IMR-90 (cell line): ENCODE data around the gene RASIP1. TPM values are rescaled to one million over a fixed set of nuclear protein-coding genes. Genes with fewer than 3 reads are reported as not detected.

Experiments
- ATAC-seq: fragments of 200-7000 bp; cut with Tn5 transposase; 2 replicates; pipeline ENCODE4 v1.9.1; 2020; ENCODE audit warnings: low read depth, mild to moderate bottlenecking, moderate library complexity
- BruUV-seq: library from RNA; stranded (reverse); fragments of 400-500 nt; replicated peaks from 2 replicates; lab custom pipeline; 2021; lab: Mats Ljungman, UMichigan
- CTCF ChIA-PET: fragments of 300-600 bp; formaldehyde crosslinking; extraction: SDS; loops from one replicate; lab custom pipeline; 2021; ENCODE audit warnings: antibody characterized with exemption; lab: Yijun Ruan, JAX
- POLR2A ChIA-PET: fragments of 300-600 bp; sonication (Branson Sonifier 250); formaldehyde crosslinking; loops from one replicate; lab custom pipeline; 2022; ENCODE audit warnings: antibody characterized with exemption; ENCODE audit not compliant: unreplicated experiment; lab: Charles Lee
- DNase-seq: peaks from one replicate; pipeline ENCODE4 v3.0.0; 2013
- H2AFZ ChIP-seq: replicated peaks from 2 replicates; pipeline ENCODE3; 2013; ENCODE audit warnings: low read length, mild to moderate bottlenecking; ENCODE audit not compliant: poor library complexity
- H2AK5ac ChIP-seq: 2 replicates; pipeline ENCODE4 v1.6.1; 2013; ENCODE audit warnings: low read depth, low read length, inconsistent platforms
- H2AK9ac ChIP-seq: replicated peaks from 2 replicates; pipeline ENCODE3; 2013; ENCODE audit warnings: mild to moderate bottlenecking, low read depth, low read length, moderate library complexity; ENCODE audit not compliant: poor library complexity
- H2BK120ac ChIP-seq: 2 replicates; pipeline ENCODE4 v1.6.1; 2013; ENCODE audit warnings: low read depth, low read length, inconsistent platforms
- H2BK15ac ChIP-seq: 3 replicates; pipeline ENCODE4 v1.6.1; 2013; ENCODE audit warnings: low read depth, low read length, inconsistent platforms
- H2BK20ac ChIP-seq: 2 replicates; pipeline ENCODE4 v1.6.1; 2013; ENCODE audit warnings: low read depth, mild to moderate bottlenecking, inconsistent platforms, low read length, moderate library complexity
- H2BK5ac ChIP-seq: 2 replicates; pipeline ENCODE4 v1.6.1; 2013; ENCODE audit warnings: mild to moderate bottlenecking, low read depth, low read length, inconsistent platforms; ENCODE audit not compliant: poor library complexity, severe bottlenecking
- H3K14ac ChIP-seq: replicated peaks from 2 replicates; pipeline ENCODE4 v1.6.1; 2013; ENCODE audit warnings: low read depth, low read length, inconsistent platforms
- H3K18ac ChIP-seq: 2 replicates; pipeline ENCODE4 v1.6.1; 2013; ENCODE audit warnings: low read depth, low read length, control low read depth
- H3K23ac ChIP-seq: 2 replicates; pipeline ENCODE4 v1.6.1; 2013; ENCODE audit warnings: low read depth, low read length, inconsistent platforms
- H3K27ac ChIP-seq: 2 replicates; pipeline ENCODE4 v1.5.1; 2013; ENCODE audit warnings: mild to moderate bottlenecking, control low read depth, low read length; ENCODE audit not compliant: insufficient read depth
- H3K27me3 ChIP-seq: 2 replicates; pipeline ENCODE4 v1.6.1; 2013; ENCODE audit warnings: low read length; ENCODE audit not compliant: control insufficient read depth, insufficient read depth
- H3K36me3 ChIP-seq: 2 replicates; pipeline ENCODE4 v1.6.1; 2013; ENCODE audit warnings: low read length, mixed read lengths; ENCODE audit not compliant: control insufficient read depth, insufficient read depth
- H3K4ac ChIP-seq: 2 replicates; pipeline ENCODE4 v1.6.1; 2013; ENCODE audit warnings: low read depth, low read length, inconsistent platforms
- H3K4me1 ChIP-seq: 2 replicates; pipeline ENCODE4 v1.6.1; 2013; ENCODE audit warnings: low read length, mixed read lengths; ENCODE audit not compliant: control insufficient read depth, insufficient read depth
- H3K4me2 ChIP-seq: 2 replicates; pipeline ENCODE4 v1.6.1; 2013; ENCODE audit warnings: low read depth, mild to moderate bottlenecking, control low read depth, low read length, moderate library complexity
- H3K4me3 ChIP-seq: 2 replicates; pipeline ENCODE4 v1.5.1; 2013; ENCODE audit warnings: low read depth, mild to moderate bottlenecking, control low read depth, low read length, moderate library complexity; ENCODE audit not compliant: insufficient read depth
- H3K56ac ChIP-seq: 2 replicates; pipeline ENCODE4 v1.6.1; 2013; ENCODE audit warnings: low read length, inconsistent platforms; ENCODE audit not compliant: insufficient read depth; ENCODE audit errors: extremely low read depth
- H3K79me1 ChIP-seq, 2 experiments: 2 replicates each; pipeline ENCODE4 v1.6.1; 2013; ENCODE audit warnings: low read length in 2 of 2, inconsistent platforms in 1 of 2, low read depth in 1 of 2
- H3K9ac ChIP-seq: 2 replicates; pipeline ENCODE4 v1.6.1; 2013; ENCODE audit warnings: low read depth, low read length, control low read depth
- H3K9me1 ChIP-seq: 2 replicates; pipeline ENCODE4 v1.6.1; 2013; ENCODE audit warnings: low read length, inconsistent platforms; ENCODE audit not compliant: insufficient read depth
- H3K9me3 ChIP-seq: 2 replicates; pipeline ENCODE4 v1.6.1; 2013; ENCODE audit warnings: low read length; ENCODE audit not compliant: control insufficient read depth, insufficient read depth
- H4K20me1 ChIP-seq: 2 replicates; pipeline ENCODE4 v1.6.1; 2013; ENCODE audit warnings: low read length, inconsistent platforms; ENCODE audit not compliant: insufficient read depth
- H4K5ac ChIP-seq: 2 replicates; pipeline ENCODE4 v1.6.1; 2013; ENCODE audit warnings: mild to moderate bottlenecking, low read depth, low read length, control low read depth
- H4K8ac ChIP-seq, 2 experiments: 2 replicates each; pipeline ENCODE4 v1.6.1; 2013; ENCODE audit warnings: low read depth in 2 of 2, low read length in 2 of 2, control low read depth in 1 of 2, inconsistent platforms in 1 of 2
- H4K91ac ChIP-seq: 2 replicates; pipeline ENCODE4 v1.6.1; 2013; ENCODE audit warnings: low read depth, low read length, inconsistent platforms; ENCODE audit not compliant: insufficient read depth
- BHLHE40 ChIP-seq: fragments of 150-350 bp; IDR thresholded peaks from 2 replicates; pipeline ENCODE4 v1.6.1; 2016; ENCODE audit warnings: mild to moderate bottlenecking, low read depth, low read length
- CEBPB ChIP-seq: IDR thresholded peaks from 2 replicates; pipeline ENCODE4 v1.6.1; 2012; ENCODE audit warnings: low read depth, low read length, improper control_type of control experiment
- FOS ChIP-seq: fragments of 150-350 bp; IDR thresholded peaks from 2 replicates; pipeline ENCODE4 v1.6.1; 2016; ENCODE audit warnings: low read depth, low read length
- MAZ ChIP-seq: IDR thresholded peaks from 2 replicates; pipeline ENCODE4 v1.6.1; 2012; ENCODE audit warnings: low read depth, mild to moderate bottlenecking, low read length, improper control_type of control experiment, moderate library complexity, borderline replicate concordance
- RAD21 ChIP-seq: IDR thresholded peaks from 2 replicates; pipeline ENCODE4 v1.6.1; 2012; ENCODE audit warnings: low read length, improper control_type of control experiment
- RFX5 ChIP-seq: IDR thresholded peaks from 2 replicates; pipeline ENCODE4 v1.8.0; 2012; ENCODE audit warnings: low read depth, mild to moderate bottlenecking, low read length, moderate library complexity
- WGBS, 2 experiments: methylation state at CpG; one replicate each; pipeline versions ENCODE4 v1.1.5 to v1.1.7; 2013; ENCODE audit warnings: missing lambda C conversion rate in 2 of 2; ENCODE audit not compliant: insufficient read length in 1 of 2; ENCODE audit errors: extremely low coverage in 2 of 2; 5-methylcytosine and 5-hydroxymethylcytosine counted together
- dilution Hi-C: fragments of 300-500 bp; cut with HindIII; formaldehyde crosslinking; loops from one replicate; pipeline ENCODE4 v1.14.3; 2018; ENCODE audit warnings: low sequenced_read_pairs; ENCODE audit not compliant: unreplicated experiment
- in situ Hi-C: fragments of 300-500 bp; cut with MboI; formaldehyde crosslinking; loops from 3 replicates; pipeline ENCODE4 v1.14.3; 2019; ENCODE audit warnings: low sequenced_read_pairs, inconsistent platforms, mixed read lengths
- intact Hi-C: fragments of 100-400 bp; cut with micrococcal nuclease; formaldehyde crosslinking; loops from 2 replicates; pipeline ENCODE4 v1.10.0; 2022
- polyA plus RNA-seq, 3 experiments: library from polyadenylated mRNA; depleted of rRNA; stranded (reverse); fragments of >200 nt; gene quantifications; 2 replicates each; pipeline ENCODE4 v1.2.3, GENCODE V29; 2012; ENCODE audit warnings: low replicate concordance in 1 of 3
- total RNA-seq: library from RNA; depleted of rRNA; stranded (reverse); fragments of >200 nt; gene quantifications from 2 replicates; pipeline ENCODE4 v1.2.3, GENCODE V29; 2012

RASIP1 gene
- total and polyA plus RNA-seq, 2 of the 4 experiments (the other 2 are of a cell fraction), result 0.18 to 0.51 TPM

GRCh38 chr19:48779636-48780035, 39.2 kb upstream of the RASIP1 start:
- intact Hi-C loops (loop anchor here (5.0 to 10.0 kb wide), 2 partner anchors 102 to 445 kb away; no protein-coding TSS in a partner anchor), dilution Hi-C loops (no loop called here), in situ Hi-C loops (no loop called here)
- Histone ChIP-seq H3K4ac (no peak overlapping the region), H2BK5ac (no peak overlapping the region), H3K36me3 (no peaks in the 10 kb centered on the region), H4K91ac (no peak overlapping the region), H3K4me3 (no peak overlapping the region), H3K9ac (no peak overlapping the region), H3K27me3 (peaks cover 3% of the 10 kb centered on the region; the same call in 1 of the 2 replicates), H3K79me1 (no peaks in the 10 kb centered on the region), H2BK120ac (no peak overlapping the region), H4K8ac (no peak overlapping the region), H3K9me1 (no peaks in the 10 kb centered on the region), H3K14ac (no peak overlapping the region), H3K4me2 (no peak overlapping the region), H3K23ac (no peak overlapping the region), H3K27ac (no peak overlapping the region), H4K5ac (no peak overlapping the region), H2BK15ac (no peak overlapping the region), H2AK9ac (no peak overlapping the region), H3K18ac (no peak overlapping the region), H4K20me1 (no peaks in the 10 kb centered on the region), H3K9me3 (no peaks in the 10 kb centered on the region), H3K56ac (no peak overlapping the region), H2AK5ac (no peak overlapping the region), H3K4me1 (peaks cover 5% of the 10 kb centered on the region), H2AFZ (no peak overlapping the region), H2BK20ac (no peak overlapping the region)
- no peak for DNase-seq
- CTCF ChIA-PET, result no interaction called here
- ATAC-seq, result no peak
- POLR2A ChIA-PET, result interaction anchor here (0.7 kb wide), 1 partner anchor 422 kb away, joined by 5 read pairs; no protein-coding TSS in a partner anchor
- TF ChIP-seq RAD21 (no peak), RFX5 (no peak), MAZ (no peak), BHLHE40 (no peak), FOS (no peak), CEBPB (no peak)
- no CpG with 5 or more reads among the region's 1 CpG for WGBS, 2 experiments
- no TSS peak for BruUV-seq
